ENCODE data around the gene FAM241B. TPM values are rescaled to one million over a fixed set of nuclear protein-coding genes. Genes with fewer than 3 reads are reported as not detected.

FAM241B gene
- total and polyA plus RNA-seq, 2 of the 4 experiments (the other 2 are of a cell fraction), result 0.18 to 1.4 TPM

- H2BK120ac ChIP-seq (ENCODE audit: low read depth, low read length), result no peak overlapping the region
- H2BK5ac ChIP-seq (ENCODE audit: low read depth, low read length, poor library complexity, severe bottlenecking), result no peak overlapping the region
- no peaks in the 10 kb centered on the region; the same call in 1 of the 2 replicates for H3K4me1 ChIP-seq (ENCODE audit: control insufficient read depth, insufficient read depth, low read length)
- dilution Hi-C loops (cut with HindIII; ENCODE audit: low sequenced_read_pairs, unreplicated experiment), result no loop called here
- no peak overlapping the region for H2AK9ac ChIP-seq (replicated peaks; ENCODE audit: low read depth, low read length, poor library complexity)
- H2AK5ac ChIP-seq (ENCODE audit: low read depth, low read length), result no peak overlapping the region
- H4K5ac ChIP-seq (ENCODE audit: low read depth, low read length), result no peak overlapping the region
- 0 out of 2 replicates have a peak, but pooled peaks cover under 1% of the 10 kb centered on the region for H4K20me1 ChIP-seq (ENCODE audit: insufficient read depth, low read length)
- ChIA-PET POLR2A (ENCODE audit: unreplicated experiment) (interaction anchor here (0.6 kb wide), 1 partner anchor 150 kb away, joined by 5 read pairs; no protein-coding TSS in a partner anchor), CTCF (interaction anchor here (1.8 to 3.9 kb wide), 2 partner anchors 124 kb away, joined by 10 to 24 read pairs; no protein-coding TSS in a partner anchor)
- intact Hi-C loops (cut with micrococcal nuclease), result loop anchor here (1.0 to 5.0 kb wide), 2 partner anchors 124 to 212 kb away; no protein-coding TSS in a partner anchor
- H3K23ac ChIP-seq (ENCODE audit: low read depth, low read length), result no peak overlapping the region
- H3K4me2 ChIP-seq (ENCODE audit: low read depth, low read length), result no peak overlapping the region
- H3K79me1 ChIP-seq (ENCODE audit: low read depth in 1 of 2, low read length in 2 of 2), result no peaks in the 10 kb centered on the region
- H4K91ac ChIP-seq (ENCODE audit: insufficient read depth, low read depth, low read length), result no peak overlapping the region
- H2AFZ ChIP-seq (replicated peaks; ENCODE audit: low read length, poor library complexity), result no peak overlapping the region
- in situ Hi-C loops (cut with MboI; ENCODE audit: low sequenced_read_pairs), result loop anchor here (5.0 to 10.0 kb wide), 5 partner anchors 78 to 273 kb away; partner anchors contain the start of gene COL13A1
- DNase-seq (peak; percentile 56), ATAC-seq (ENCODE audit: low read depth) (peak; percentile 87)
- no peak overlapping the region for H4K8ac ChIP-seq (ENCODE audit: low read depth in 2 of 2, low read length in 2 of 2)
- H3K36me3 ChIP-seq (ENCODE audit: control insufficient read depth, insufficient read depth, low read length), result no peaks in the 10 kb centered on the region
- no peak overlapping the region for H3K18ac ChIP-seq (ENCODE audit: low read depth, low read length)
- no peak overlapping the region for H3K4me3 ChIP-seq (ENCODE audit: insufficient read depth, low read depth, low read length)
- H3K9ac ChIP-seq (ENCODE audit: low read depth, low read length), result no peak overlapping the region
- no peaks in the 10 kb centered on the region for H3K9me1 ChIP-seq (ENCODE audit: insufficient read depth, low read length)
- no peak overlapping the region for H2BK15ac ChIP-seq (ENCODE audit: low read depth, low read length)
- no peak overlapping the region for H3K4ac ChIP-seq (ENCODE audit: low read depth, low read length)
- H3K56ac ChIP-seq (ENCODE audit: extremely low read depth, insufficient read depth, low read length), result no peak overlapping the region
- no peak overlapping the region for H3K14ac ChIP-seq (replicated peaks; ENCODE audit: low read depth, low read length)
- no peaks in the 10 kb centered on the region for H3K9me3 ChIP-seq (ENCODE audit: control insufficient read depth, insufficient read depth, low read length)
- no peak overlapping the region for H2BK20ac ChIP-seq (ENCODE audit: low read depth, low read length)
- H3K27ac ChIP-seq (ENCODE audit: insufficient read depth, low read length), result no peak overlapping the region
- no TSS peak for BruUV-seq (replicated peaks)
- peaks cover 72% of the 10 kb centered on the region for H3K27me3 ChIP-seq (ENCODE audit: control insufficient read depth, insufficient read depth, low read length)
- no CpG with 5 or more reads among the region's 11 CpGs for WGBS, 2 experiments (ENCODE audit: extremely low coverage in 2 of 2, insufficient read length in 1 of 2)
- no peak for TF ChIP-seq CHD1 (IDR thresholded peaks at IDR 0.05; ENCODE audit: low read depth, low read length)
- TF ChIP-seq CEBPB (IDR thresholded peaks at IDR 0.05; ENCODE audit: low read depth, low read length), result no peak; the same call in 1 of the 2 replicates
- no peak for TF ChIP-seq USF2 (IDR thresholded peaks at IDR 0.05; ENCODE audit: low read depth, low read length)
- no peak for TF ChIP-seq MXI1 (IDR thresholded peaks at IDR 0.05; ENCODE audit: borderline replicate concordance, low read depth, low read length)
- TF ChIP-seq, protein P1, sequence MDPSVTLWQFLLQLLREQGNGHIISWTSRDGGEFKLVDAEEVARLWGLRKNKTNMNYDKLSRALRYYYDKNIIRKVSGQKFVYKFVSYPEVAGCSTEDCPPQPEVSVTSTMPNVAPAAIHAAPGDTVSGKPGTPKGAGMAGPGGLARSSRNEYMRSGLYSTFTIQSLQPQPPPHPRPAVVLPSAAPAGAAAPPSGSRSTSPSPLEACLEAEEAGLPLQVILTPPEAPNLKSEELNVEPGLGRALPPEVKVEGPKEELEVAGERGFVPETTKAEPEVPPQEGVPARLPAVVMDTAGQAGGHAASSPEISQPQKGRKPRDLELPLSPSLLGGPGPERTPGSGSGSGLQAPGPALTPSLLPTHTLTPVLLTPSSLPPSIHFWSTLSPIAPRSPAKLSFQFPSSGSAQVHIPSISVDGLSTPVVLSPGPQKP (IDR thresholded peaks at IDR 0.05; ENCODE audit: borderline replicate concordance, low read depth, low read length), result no peak
- peak; percentile 81 for TF ChIP-seq CTCF (conservative IDR thresholded peaks at IDR 0.05; ENCODE audit: low read depth, low read length)
- TF ChIP-seq NFE2L2 (IDR thresholded peaks at IDR 0.05; ENCODE audit: low read depth, low read length), result no peak
- TF ChIP-seq SMC3 (IDR thresholded peaks at IDR 0.05; ENCODE audit: low read depth, low read length), result peak; percentile 74
- TF ChIP-seq POLR2A (IDR thresholded peaks at IDR 0.05; ENCODE audit: low read depth, low read length), result no peak
- TF ChIP-seq RCOR1 (IDR thresholded peaks at IDR 0.05; ENCODE audit: insufficient replicate concordance, low read length), result no peak
- TF ChIP-seq RAD21 (IDR thresholded peaks at IDR 0.05; ENCODE audit: low read length), result peak; percentile 78
- peak; percentile 29; the same call in 1 of the 2 replicates for TF ChIP-seq MAZ (IDR thresholded peaks at IDR 0.05; ENCODE audit: borderline replicate concordance, low read depth, low read length)
- no peak for TF ChIP-seq MAFK (IDR thresholded peaks at IDR 0.05; ENCODE audit: low read depth, low read length)
Measured at GRCh38 chr10:69639291-69640195, 9.5 kb downstream of the FAM241B start.

Data from IMR-90 (cell line).